Activated CD8-positive, alpha-beta memory T cell treated with anti-CD3 and anti-CD28 coated beads, Interleukin-2, amount 50 U/mL, for 1 hour (primary cell): ENCODE data around the gene SLC25A28.

Experiments
- DNase-seq: peaks from one replicate; pipeline ENCODE4 v3.0.0-alpha.2; 2020; ENCODE audit errors: extremely low read depth

The SLC25A28 gene

GRCh38 chr10:99590799-99591198, 29.4 kb downstream of the SLC25A28 start:
- no peak for DNase-seq

- DNase-seq: no peak
Measured at GRCh38 chr10:99583687-99584086, 36.6 kb downstream of the SLC25A28 start.

DNA sequence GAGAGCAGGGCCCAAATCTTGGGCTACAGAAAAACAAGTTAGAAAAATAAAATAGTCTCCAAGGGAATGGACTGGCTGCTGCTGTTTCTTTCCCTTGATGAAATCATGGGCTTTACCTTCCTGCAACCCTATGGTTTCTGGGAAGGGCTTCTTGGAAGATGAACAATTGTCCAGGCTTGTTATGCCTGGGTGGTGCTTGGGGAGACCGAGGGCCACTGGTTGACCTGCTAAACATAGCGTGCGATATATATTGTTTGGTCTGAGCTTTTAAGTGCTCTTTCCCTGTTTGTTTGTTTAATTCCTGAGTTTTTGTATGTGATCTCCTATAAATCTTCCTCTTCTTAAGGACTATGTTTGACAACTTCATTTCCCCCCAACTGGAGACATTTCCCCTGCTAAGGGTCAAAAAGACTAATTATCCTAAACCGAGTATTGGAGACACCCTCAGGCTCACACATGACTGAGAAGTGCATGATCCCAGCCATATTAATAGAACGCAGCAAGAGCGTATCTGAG, 37.9 kb downstream of the SLC25A28 start:
- DNase-seq: no peak

GRCh38 chr10:99579971-99580370, 40.3 kb downstream of the SLC25A28 start:
- no peak for DNase-seq

- no peak for DNase-seq
Measured at GRCh38 chr10:99573790-99574189, 46.4 kb downstream of the SLC25A28 start.

DNA sequence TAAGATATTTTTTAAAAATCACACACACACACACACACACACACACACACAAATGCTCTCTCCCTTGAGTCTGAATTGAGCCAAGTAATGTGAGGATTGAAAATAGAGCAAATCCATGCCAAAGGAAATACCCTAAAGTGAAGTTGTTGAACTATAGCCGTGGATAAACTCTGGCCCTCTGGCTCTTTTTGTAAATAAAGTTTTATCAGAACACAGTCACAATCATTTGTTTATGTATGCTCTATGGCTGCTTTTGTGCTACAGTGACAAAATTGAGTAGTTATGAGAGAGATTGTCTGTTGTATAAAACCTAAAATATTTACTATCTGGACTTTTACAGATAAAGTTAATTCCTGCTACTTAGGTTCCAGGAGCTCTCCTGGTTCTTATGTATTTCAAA, 48.4 kb downstream of the SLC25A28 start:
- no peak for DNase-seq

DNA sequence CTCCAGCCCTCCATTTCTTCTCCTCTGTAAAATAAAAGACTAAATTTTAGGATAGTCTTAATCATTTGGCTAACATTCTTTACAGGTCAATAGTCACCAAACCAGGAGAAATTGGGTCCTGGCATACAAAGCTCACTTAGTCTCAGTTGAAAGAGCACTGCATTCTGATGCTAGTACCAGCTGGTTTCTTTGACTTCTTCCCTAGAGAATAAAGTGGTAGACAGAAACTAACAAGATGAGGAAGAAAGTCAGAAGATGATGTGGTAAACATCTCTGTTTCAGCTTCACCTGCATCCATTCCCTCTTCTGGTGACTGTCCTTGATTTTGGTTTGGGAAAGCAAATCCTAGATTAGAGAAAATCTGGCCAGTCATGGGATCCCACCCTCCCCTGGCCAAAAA, 50.3 kb downstream of the SLC25A28 start:
- no peak for DNase-seq

DNA sequence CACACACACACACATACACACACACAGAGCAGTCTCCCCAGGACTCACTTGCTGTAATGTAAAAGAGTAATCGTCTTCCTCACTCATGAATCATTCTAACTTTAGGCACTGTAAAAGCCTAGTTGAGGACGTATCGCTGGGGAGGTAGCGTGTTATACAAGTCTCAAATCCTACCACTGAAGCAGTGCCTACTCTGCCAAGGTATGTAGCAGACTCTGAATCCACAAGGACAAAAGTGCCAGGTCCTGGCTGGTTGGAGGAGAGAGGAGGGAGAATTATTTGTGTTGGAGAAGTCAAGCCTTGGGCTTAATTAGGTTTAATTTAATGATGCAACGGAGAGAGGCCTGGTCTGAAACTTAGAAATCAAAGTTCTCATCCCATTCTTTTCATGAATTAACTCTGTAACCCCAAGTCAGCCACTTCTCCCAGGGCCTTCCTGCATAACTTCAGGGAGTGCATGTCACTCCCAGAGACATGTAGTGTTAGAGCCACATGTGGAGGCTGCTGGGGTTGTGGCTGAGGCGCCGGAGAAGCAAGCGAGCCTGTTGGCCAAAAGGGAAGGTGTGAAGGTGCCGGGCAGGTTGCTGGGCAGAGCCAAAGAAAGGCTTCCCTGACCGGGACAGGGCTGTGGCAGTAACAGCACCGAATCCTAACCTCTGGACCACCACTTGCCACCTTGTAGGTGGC, 50.8 kb downstream of the SLC25A28 start:
- DNase-seq: no peak

DNA sequence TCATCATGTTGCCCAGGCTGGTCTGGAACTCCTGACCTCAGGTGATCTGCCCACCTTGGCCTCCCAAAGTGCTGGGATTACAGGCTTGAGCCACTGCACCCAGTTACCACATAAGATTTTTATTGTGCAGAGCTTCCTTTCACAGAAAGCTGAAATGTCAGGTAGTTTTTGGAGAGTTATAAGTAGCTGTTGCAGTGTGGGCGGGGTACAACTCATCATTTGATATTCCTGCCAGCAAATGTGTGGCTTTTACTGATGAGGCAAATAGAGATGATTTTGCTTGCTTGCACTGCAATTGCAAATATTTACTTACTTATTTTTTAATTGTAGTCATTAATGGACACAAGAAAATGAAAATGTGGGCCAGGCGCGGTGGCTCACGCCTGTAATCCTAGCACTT, 55.1 kb downstream of the SLC25A28 start:
- DNase-seq: no peak

GRCh38 chr10:99564361-99564760, 55.9 kb downstream of the SLC25A28 start:
- DNase-seq: no peak

- no peak for DNase-seq
Measured at GRCh38 chr10:99562631-99563030, 57.6 kb downstream of the SLC25A28 start.
